Endothelial cell of umbilical vein (primary cell): ENCODE measurements around the gene NDUFB7.
"Not testable (repeated sequence)": the region's sequence is repeated elsewhere in the genome, so short reads cannot be mapped to it uniquely, and the experiment has no call there.

Source experiments
- CTCF ChIP-seq, 2 donors: IDR thresholded peaks; 1 replicate in 1 of 2; 2 replicates in 1 of 2; pipeline ENCODE4 v1.5.1; 2011; ENCODE audit warnings: low read length in 2 of 2, mild to moderate bottlenecking in 2 of 2, moderate library complexity in 2 of 2, control low read depth in 1 of 2, inconsistent platforms in 1 of 2, low read depth in 1 of 2; ENCODE audit not compliant: insufficient read depth in 1 of 2; ENCODE audit errors: extremely low read depth in 1 of 2
- EZH2 ChIP-seq: IDR thresholded peaks from 2 replicates; pipeline ENCODE4 v1.6.1; 2012; ENCODE audit warnings: borderline replicate concordance, low read depth, mild to moderate bottlenecking, moderate library complexity, low read length, inconsistent platforms; ENCODE audit not compliant: severe bottlenecking
- JUN ChIP-seq: IDR thresholded peaks from 2 replicates; pipeline ENCODE4 v1.6.1; 2011; ENCODE audit warnings: borderline replicate concordance, low read depth; ENCODE audit not compliant: insufficient read length, insufficient read depth
- POLR2A ChIP-seq: IDR thresholded peaks from 2 replicates; pipeline ENCODE4 v1.6.1; 2012; ENCODE audit warnings: low read depth, mild to moderate bottlenecking, control low read depth, low read length
- POLR2AphosphoS5 ChIP-seq: IDR thresholded peaks from 2 replicates; pipeline ENCODE4 v1.6.1; 2012; ENCODE audit warnings: low read depth, mild to moderate bottlenecking, control low read depth, low read length, moderate library complexity; ENCODE audit not compliant: insufficient read depth
- TF ChIP-seq, protein P1 (sequence below): IDR thresholded peaks from 2 replicates; pipeline ENCODE4 v1.6.1; 2011; ENCODE audit not compliant: insufficient read depth, insufficient read length

- not testable (repeated sequence) for TF ChIP-seq JUN; EZH2; CTCF (IDR thresholded peaks at IDR 0.05; ENCODE audit: extremely low read depth in 1 of 2, insufficient read depth in 1 of 2, low read depth in 1 of 2, low read length in 2 of 2); POLR2AphosphoS5; POLR2A
- TF ChIP-seq, protein P1, sequence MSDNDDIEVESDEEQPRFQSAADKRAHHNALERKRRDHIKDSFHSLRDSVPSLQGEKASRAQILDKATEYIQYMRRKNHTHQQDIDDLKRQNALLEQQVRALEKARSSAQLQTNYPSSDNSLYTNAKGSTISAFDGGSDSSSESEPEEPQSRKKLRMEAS: not testable (repeated sequence)
Measured at GRCh38 chr19:14564652-14565297, 7.1 kb downstream of the NDUFB7 start.
